ENCODE measurements around the gene MTCL1. TPM values are rescaled to one million over a fixed set of nuclear protein-coding genes. Genes with fewer than 3 reads are reported as not detected.

MTCL1 gene
- total and polyA plus RNA-seq, 7 experiments from 2014 or later, result 0.17 to 0.81 (median 0.61) TPM; not detected in 4

DNA sequence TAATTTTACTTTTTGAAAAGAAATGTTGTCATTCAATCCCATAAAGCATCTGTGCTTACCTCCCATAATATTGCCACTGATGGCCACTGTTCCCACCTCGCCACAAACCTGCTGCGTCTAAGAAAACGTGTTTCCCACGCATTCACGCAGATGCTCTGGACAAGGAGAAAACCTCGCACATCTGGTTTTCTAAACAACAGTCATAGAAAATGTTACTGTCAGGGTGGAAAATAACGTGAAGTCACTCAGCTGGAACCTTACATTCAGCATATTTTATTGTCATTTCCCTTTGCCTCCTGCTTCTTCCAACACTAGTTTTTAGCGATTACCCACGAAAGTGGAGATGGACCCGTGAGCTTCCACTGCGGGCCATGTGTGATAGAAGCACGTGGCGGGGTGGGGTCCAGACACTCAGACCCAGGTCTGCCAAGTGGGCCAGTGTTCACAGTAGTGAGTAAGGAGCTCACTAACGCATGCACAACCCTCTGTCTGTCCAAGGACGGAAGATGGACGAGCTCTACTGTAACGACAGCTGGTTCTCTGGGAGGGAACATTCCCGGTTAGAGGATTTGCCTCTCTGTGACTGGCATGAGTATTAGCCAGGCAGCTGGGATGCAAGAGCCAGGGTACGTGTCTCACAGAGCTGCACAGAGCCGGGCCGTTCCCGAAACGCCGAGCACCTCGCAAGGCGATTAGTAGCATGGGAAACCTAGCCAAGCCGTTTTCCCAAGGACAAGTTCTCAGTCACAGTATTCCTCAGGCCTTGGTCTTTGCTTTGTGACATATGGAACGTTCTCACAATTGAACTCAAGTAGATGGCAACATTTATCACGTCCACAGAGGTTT is 94.5 kb downstream of the MTCL1 start:
- DNase-seq (no peak), ATAC-seq (no peak)
- Mint-ChIP-seq H3K4me3 (no peak overlapping the region), H3K9me3 (no peaks in the 10 kb centered on the region), H3K36me3 (no peaks in the 10 kb centered on the region), H3K4me1 (peaks cover 0 to 12% (median 9%) of the 10 kb centered on the region in 7 donors), H3K27ac (no peak overlapping the region), H3K27me3 (peaks cover 0 to 6% (median 0%) of the 10 kb centered on the region in 5 donors)
- no peaks in the 10 kb centered on the region for H3K4me1 ChIP-seq (ENCODE audit: control insufficient read depth in 2 of 2, insufficient read depth in 2 of 2, low read length in 2 of 2)
- CTCF ChIA-PET, result interaction anchor here (0.7 kb wide), 1 partner anchor 463 kb away, joined by 3 read pairs; no protein-coding TSS in a partner anchor
- H3K27ac ChIP-seq (ENCODE audit: low read depth, low read length), result no peak overlapping the region
- H3K4me3 ChIP-seq (ENCODE audit: low read length), result no peak overlapping the region
- no peaks in the 10 kb centered on the region for H3K27me3 ChIP-seq (ENCODE audit: control insufficient read depth in 2 of 2, insufficient read depth in 2 of 2, low read length in 2 of 2)
- intact Hi-C loops (cut with micrococcal nuclease), result no loop called here
- H3K9me3 ChIP-seq (ENCODE audit: control insufficient read depth in 2 of 3, low read length in 3 of 3), result no peaks in the 10 kb centered on the region
- POLR2A ChIA-PET, result no interaction called here
- no peaks in the 10 kb centered on the region for H3K36me3 ChIP-seq (ENCODE audit: control insufficient read depth in 2 of 3, insufficient read depth in 3 of 3, low read length in 3 of 3)

DNA sequence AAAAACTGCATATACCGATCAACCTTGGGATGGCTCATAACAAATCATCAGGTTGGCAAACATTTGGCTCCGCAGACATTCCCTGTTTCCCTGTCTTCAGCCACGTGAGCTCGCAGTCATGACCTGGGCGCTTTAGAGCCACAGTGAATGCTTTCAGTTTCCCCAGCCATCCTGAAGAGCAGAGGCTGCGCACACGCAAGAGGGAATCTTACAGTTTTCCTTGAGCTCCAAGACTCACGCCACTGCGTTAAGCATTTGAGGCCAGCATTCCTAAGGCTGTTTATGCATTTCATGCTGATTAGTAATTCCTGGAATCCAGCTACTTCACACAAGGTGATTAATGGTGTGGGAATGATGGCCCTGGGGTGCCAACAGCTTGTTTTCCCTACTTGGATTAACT is 95.1 kb downstream of the MTCL1 start:
- no peaks in the 10 kb centered on the region for H3K9me3 Mint-ChIP-seq
- H3K4me1 ChIP-seq (ENCODE audit: control insufficient read depth in 2 of 2, insufficient read depth in 2 of 2, low read length in 2 of 2), result no peaks in the 10 kb centered on the region
- DNase-seq, result no peak
- no peak overlapping the region for H3K27ac ChIP-seq (ENCODE audit: low read depth, low read length)
- ATAC-seq, result no peak
- H3K4me1 Mint-ChIP-seq, result peaks cover 0 to 10% (median 8%) of the 10 kb centered on the region in 7 donors
- H3K27me3 ChIP-seq (ENCODE audit: control insufficient read depth in 2 of 2, insufficient read depth in 2 of 2, low read length in 2 of 2), result no peaks in the 10 kb centered on the region
- peaks cover 0 to 10% (median 0%) of the 10 kb centered on the region in 5 donors for H3K27me3 Mint-ChIP-seq
- no peak overlapping the region for H3K4me3 ChIP-seq (ENCODE audit: low read length)
- ChIA-PET CTCF (interaction anchor here (0.6 to 0.7 kb wide), 2 partner anchors 39 to 462 kb away, joined by 3 read pairs; no protein-coding TSS in a partner anchor), POLR2A (no interaction called here)
- intact Hi-C loops (cut with micrococcal nuclease), result no loop called here
- no peaks in the 10 kb centered on the region for H3K36me3 ChIP-seq (ENCODE audit: control insufficient read depth in 2 of 3, insufficient read depth in 3 of 3, low read length in 3 of 3)
- no peaks in the 10 kb centered on the region for H3K9me3 ChIP-seq (ENCODE audit: control insufficient read depth in 2 of 3, low read length in 3 of 3)
- no peak overlapping the region for H3K27ac Mint-ChIP-seq
- H3K4me3 Mint-ChIP-seq, result no peak overlapping the region
- H3K36me3 Mint-ChIP-seq, result no peaks in the 10 kb centered on the region

DNA sequence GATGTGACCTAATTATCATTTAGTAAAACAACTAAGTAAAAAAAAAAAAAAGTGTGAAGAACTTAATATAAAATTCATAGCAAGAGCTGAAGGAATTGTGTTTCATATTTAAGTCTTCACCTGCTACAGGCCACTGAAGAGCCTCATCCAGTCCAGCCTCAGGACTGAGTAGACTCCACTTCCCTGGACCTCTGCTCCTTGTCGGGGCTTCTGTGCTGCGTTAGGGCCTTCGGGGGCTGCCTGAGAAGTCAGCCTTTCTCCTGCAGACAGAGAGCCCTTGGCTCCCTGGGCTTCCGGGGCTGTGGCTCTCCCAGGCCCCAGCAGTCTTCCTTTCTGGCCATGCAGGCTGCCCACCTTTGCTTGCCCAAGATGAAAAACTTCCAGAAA is 95.5 kb downstream of the MTCL1 start:
- peaks cover 0 to 6% (median 4%) of the 10 kb centered on the region in 7 donors for H3K4me1 Mint-ChIP-seq
- Histone ChIP-seq H3K4me1 (ENCODE audit: control insufficient read depth in 2 of 2, insufficient read depth in 2 of 2, low read length in 2 of 2) (no peaks in the 10 kb centered on the region), H3K9me3 (ENCODE audit: control insufficient read depth in 2 of 3, low read length in 3 of 3) (no peaks in the 10 kb centered on the region), H3K27me3 (ENCODE audit: control insufficient read depth in 2 of 2, insufficient read depth in 2 of 2, low read length in 2 of 2) (no peaks in the 10 kb centered on the region), H3K36me3 (ENCODE audit: control insufficient read depth in 2 of 3, insufficient read depth in 3 of 3, low read length in 3 of 3) (no peaks in the 10 kb centered on the region), H3K4me3 (ENCODE audit: low read length) (no peak overlapping the region), H3K27ac (ENCODE audit: low read depth, low read length) (no peak overlapping the region)
- H3K36me3 Mint-ChIP-seq, result no peaks in the 10 kb centered on the region
- no peak overlapping the region for H3K4me3 Mint-ChIP-seq
- H3K27me3 Mint-ChIP-seq, result peaks cover 0 to 12% (median 0%) of the 10 kb centered on the region in 5 donors
- intact Hi-C loops (cut with micrococcal nuclease), result no loop called here
- ATAC-seq, result no peak
- POLR2A ChIA-PET, result no interaction called here
- CTCF ChIA-PET, result interaction anchor here (0.6 to 0.7 kb wide), 2 partner anchors 39 to 462 kb away, joined by 3 read pairs; no protein-coding TSS in a partner anchor
- no peaks in the 10 kb centered on the region for H3K9me3 Mint-ChIP-seq
- no peak overlapping the region for H3K27ac Mint-ChIP-seq
- no peak for DNase-seq

DNA sequence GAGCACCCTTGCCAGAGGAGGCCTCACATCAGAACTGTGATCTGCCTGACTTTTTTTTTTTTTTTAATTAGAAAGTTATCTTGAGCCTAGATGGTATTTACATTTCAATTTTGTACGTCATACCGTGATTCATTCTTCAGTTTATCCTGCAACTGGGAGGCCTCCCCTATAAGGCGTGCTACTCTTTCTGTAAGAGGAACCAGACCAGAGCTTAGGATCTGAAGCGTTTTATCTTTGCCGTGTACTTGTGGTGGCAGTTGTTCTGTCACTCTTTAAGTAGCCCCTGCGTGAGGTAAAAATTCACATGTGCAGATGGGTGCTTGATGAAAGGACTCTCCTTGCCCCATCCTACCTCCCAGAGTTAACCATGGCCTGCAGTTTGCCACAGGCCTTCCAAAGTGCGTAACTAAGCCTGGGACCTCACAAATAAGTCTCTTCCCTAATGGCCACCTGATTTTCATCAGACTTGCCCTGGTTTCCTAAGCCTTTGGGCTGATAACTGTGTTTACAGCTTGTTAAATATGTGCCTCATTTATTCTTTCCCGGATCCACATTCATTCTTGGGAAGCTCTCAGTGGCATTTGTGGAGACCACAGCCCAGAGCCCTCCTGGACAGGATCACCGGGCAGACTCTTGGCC is 96.0 kb downstream of the MTCL1 start:
- H3K27ac Mint-ChIP-seq, result no peak overlapping the region
- intact Hi-C loops (cut with micrococcal nuclease), result no loop called here
- no peak for DNase-seq
- H3K27me3 Mint-ChIP-seq, result peaks cover 0 to 12% (median 0%) of the 10 kb centered on the region in 5 donors
- H3K36me3 Mint-ChIP-seq, result no peaks in the 10 kb centered on the region
- peaks cover 0 to under 1% (median 0%) of the 10 kb centered on the region in 7 donors for H3K4me1 Mint-ChIP-seq
- Histone ChIP-seq H3K4me3 (ENCODE audit: low read length) (no peak overlapping the region), H3K27ac (ENCODE audit: low read depth, low read length) (no peak overlapping the region), H3K4me1 (ENCODE audit: control insufficient read depth in 2 of 2, insufficient read depth in 2 of 2, low read length in 2 of 2) (no peaks in the 10 kb centered on the region), H3K9me3 (ENCODE audit: control insufficient read depth in 2 of 3, low read length in 3 of 3) (no peaks in the 10 kb centered on the region), H3K36me3 (ENCODE audit: control insufficient read depth in 2 of 3, insufficient read depth in 3 of 3, low read length in 3 of 3) (no peaks in the 10 kb centered on the region), H3K27me3 (ENCODE audit: control insufficient read depth in 2 of 2, insufficient read depth in 2 of 2, low read length in 2 of 2) (no peaks in the 10 kb centered on the region)
- ChIA-PET POLR2A (no interaction called here), CTCF (interaction anchor here (0.6 kb wide), 1 partner anchor 38 kb away, joined by 3 read pairs; no protein-coding TSS in a partner anchor)
- no peak overlapping the region for H3K4me3 Mint-ChIP-seq
- H3K9me3 Mint-ChIP-seq, result no peaks in the 10 kb centered on the region
- ATAC-seq, result no peak

DNA sequence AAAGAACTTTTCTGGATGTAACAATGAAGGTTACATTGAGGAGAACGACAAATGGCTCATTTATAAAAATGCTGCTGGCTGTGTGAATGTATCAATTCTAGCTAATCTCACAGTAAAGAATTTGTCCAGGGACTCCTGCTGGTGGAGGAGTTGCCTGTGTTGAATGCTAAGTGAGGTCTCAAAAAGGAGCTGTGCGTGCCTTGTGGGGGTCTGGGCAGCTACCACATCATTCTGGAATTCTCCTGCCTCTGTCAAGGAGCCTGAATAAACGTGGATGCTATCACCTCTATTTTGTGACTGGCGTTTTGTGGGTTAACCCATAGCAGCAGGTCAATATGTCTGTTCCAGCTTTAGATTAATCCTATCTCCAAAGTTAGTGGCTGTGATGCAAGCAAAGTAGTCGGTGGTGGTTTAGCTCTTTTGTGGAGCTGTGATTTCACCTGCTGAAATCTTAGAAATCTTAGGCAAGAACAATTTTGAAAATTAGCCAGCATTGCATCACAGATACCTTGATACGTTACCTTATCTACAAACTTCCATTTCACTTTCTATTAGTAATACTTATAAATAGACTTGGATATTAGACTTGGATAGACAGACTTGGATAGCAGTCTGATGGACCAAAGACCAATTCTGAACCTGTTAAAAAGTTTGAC is 96.8 kb downstream of the MTCL1 start:
- H3K4me1 ChIP-seq (ENCODE audit: control insufficient read depth in 2 of 2, insufficient read depth in 2 of 2, low read length in 2 of 2), result no peaks in the 10 kb centered on the region

DNA sequence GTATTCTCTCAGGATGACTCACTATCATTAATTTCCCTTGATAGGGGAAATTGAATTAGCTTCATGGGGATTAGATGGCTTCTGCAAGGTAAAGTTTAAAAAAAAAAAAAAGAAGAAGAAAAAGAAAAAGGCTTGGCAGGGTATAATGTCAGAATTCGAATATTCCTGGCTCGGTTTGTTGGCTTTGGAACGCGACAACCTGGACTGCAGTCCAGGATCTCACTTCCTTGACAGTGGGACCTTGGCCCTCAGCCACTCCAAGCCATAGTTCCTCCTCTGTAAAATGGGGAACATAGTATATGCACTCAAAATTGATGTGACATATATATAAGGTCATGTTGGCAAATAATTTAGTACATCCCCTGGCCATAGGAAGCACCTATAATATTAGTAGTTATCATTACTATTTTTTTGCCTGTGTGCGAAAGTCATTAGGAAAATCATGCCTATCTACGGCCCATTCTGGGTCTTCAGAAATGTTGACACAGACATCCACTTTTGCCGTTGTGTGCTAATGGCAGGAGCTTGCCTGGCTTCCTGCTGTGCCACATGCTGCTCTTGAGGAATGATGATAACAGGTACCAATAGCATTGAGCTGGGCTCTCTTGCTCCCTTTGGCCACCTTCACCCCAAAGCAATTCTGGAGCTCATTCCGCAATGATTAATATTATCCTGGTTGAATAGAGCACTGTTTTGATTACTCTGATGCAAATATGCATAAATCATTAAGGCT is 97.9 kb downstream of the MTCL1 start:
- no peak for DNase-seq
- H3K36me3 Mint-ChIP-seq, result no peaks in the 10 kb centered on the region
- ChIA-PET POLR2A (no interaction called here), CTCF (no interaction called here)
- Histone ChIP-seq H3K4me1 (ENCODE audit: control insufficient read depth in 2 of 2, insufficient read depth in 2 of 2, low read length in 2 of 2) (peaks cover 0 to 3% of the 10 kb centered on the region in 2 donors), H3K9me3 (ENCODE audit: control insufficient read depth in 2 of 3, low read length in 3 of 3) (no peaks in the 10 kb centered on the region), H3K36me3 (ENCODE audit: control insufficient read depth in 2 of 3, insufficient read depth in 3 of 3, low read length in 3 of 3) (no peaks in the 10 kb centered on the region), H3K27me3 (ENCODE audit: control insufficient read depth in 2 of 2, insufficient read depth in 2 of 2, low read length in 2 of 2) (no peaks in the 10 kb centered on the region), H3K4me3 (ENCODE audit: low read length) (no peak overlapping the region), H3K27ac (ENCODE audit: low read depth, low read length) (no peak overlapping the region)
- peaks cover 3 to 14% (median 11%) of the 10 kb centered on the region in 7 donors for H3K4me1 Mint-ChIP-seq
- H3K27ac Mint-ChIP-seq, result no peak overlapping the region
- intact Hi-C loops (cut with micrococcal nuclease), result no loop called here
- H3K9me3 Mint-ChIP-seq, result no peaks in the 10 kb centered on the region
- no peak overlapping the region for H3K4me3 Mint-ChIP-seq
- peaks cover 0 to 12% (median 0%) of the 10 kb centered on the region in 5 donors for H3K27me3 Mint-ChIP-seq
- ATAC-seq, result no peak

More for the DNA sequence above, 96.8 kb downstream of the MTCL1 start:
- H3K27me3 ChIP-seq (ENCODE audit: control insufficient read depth in 2 of 2, insufficient read depth in 2 of 2, low read length in 2 of 2), result no peaks in the 10 kb centered on the region
- Mint-ChIP-seq H3K27me3 (peaks cover 0 to 12% (median 0%) of the 10 kb centered on the region in 5 donors), H3K4me1 (peaks cover 0 to 5% (median 4%) of the 10 kb centered on the region in 7 donors), H3K4me3 (no peak overlapping the region), H3K36me3 (no peaks in the 10 kb centered on the region), H3K27ac (no peak overlapping the region), H3K9me3 (no peaks in the 10 kb centered on the region)
- H3K9me3 ChIP-seq (ENCODE audit: control insufficient read depth in 2 of 3, low read length in 3 of 3), result no peaks in the 10 kb centered on the region
- H3K36me3 ChIP-seq (ENCODE audit: control insufficient read depth in 2 of 3, insufficient read depth in 3 of 3, low read length in 3 of 3), result no peaks in the 10 kb centered on the region
- no peak overlapping the region for H3K27ac ChIP-seq (ENCODE audit: low read depth, low read length)
- POLR2A ChIA-PET, result no interaction called here
- ATAC-seq, result no peak
- CTCF ChIA-PET, result no interaction called here
- H3K4me3 ChIP-seq (ENCODE audit: low read length), result no peak overlapping the region
- intact Hi-C loops (cut with micrococcal nuclease), result no loop called here
- no peak for DNase-seq

Measured in naive thymus-derived CD4-positive, alpha-beta T cell (primary cell).